ENCODE data around the gene NFE2L2. TPM values are rescaled to one million over a fixed set of nuclear protein-coding genes. Genes with fewer than 3 reads are reported as not detected.

NFE2L2 gene
- total and polyA plus RNA-seq, 9 of the 15 experiments (the other 6 are each of a cell fraction or from before 2014, with no cell fraction given), result 29.3 to 120 (median 59.3) TPM

GRCh38 chr2:177212106-177212890 is 52.2 kb downstream of the NFE2L2 start, which contains the start of gene HNRNPA3 (continued):
- TF ChIP-seq ELK3 (CRISPR knock-in tag; IDR thresholded peaks at IDR 0.05) (no peak), CC2D1A (IDR thresholded peaks at IDR 0.05) (peak; percentile 19; the same call in 1 of the 2 replicates), ZEB2 (IDR thresholded peaks at IDR 0.05) (0 out of 2 replicates have a peak, but pooled peaks have one; percentile 16), NR0B1 (IDR thresholded peaks at IDR 0.05; ENCODE audit: partially characterized antibody) (no peak), ZNF212 (CRISPR knock-in tag; IDR thresholded peaks at IDR 0.05) (no peak; the same call in 1 of the 2 replicates), SMARCC2 (IDR thresholded peaks at IDR 0.05; ENCODE audit: low read depth) (peak; percentile 68; the same call in 1 of the 2 replicates), PRMT5 (CRISPR knock-in tag; IDR thresholded peaks at IDR 0.05) (no peak), ZNF133 (CRISPR knock-in tag; IDR thresholded peaks at IDR 0.05) (no peak), ZNF224 (CRISPR knock-in tag; IDR thresholded peaks at IDR 0.05) (no peak), RFX5 (IDR thresholded peaks at IDR 0.05; ENCODE audit: low read depth, low read length) (peak; percentile 40; the same call in 1 of the 2 replicates), TFAM (CRISPR knock-in tag; conservative IDR thresholded peaks at IDR 0.05) (no peak), GATAD2A (IDR thresholded peaks at IDR 0.05) (no peak), HNRNPK (IDR thresholded peaks at IDR 0.05; ENCODE audit: low read depth, low read length, poor library complexity, severe bottlenecking) (no peak), SETDB1 (IDR thresholded peaks at IDR 0.05; ENCODE audit: low read length) (no peak), CUX1 (CRISPR knock-in tag; IDR thresholded peaks at IDR 0.05) (peak; percentile 41; the same call in 1 of the 2 replicates), ZNF76 (CRISPR knock-in tag; IDR thresholded peaks at IDR 0.05; ENCODE audit: borderline replicate concordance) (peak; percentile 79; the same call in 1 of the 2 replicates), MAFK (IDR thresholded peaks at IDR 0.05; ENCODE audit: low read length) (no peak), GTF2E2 (tag; IDR thresholded peaks at IDR 0.05) (peak; percentile 95; the same call in 1 of the 2 replicates), TAF15 (IDR thresholded peaks at IDR 0.05; ENCODE audit: low read depth, low read length) (no peak), CGGBP1 (CRISPR knock-in tag; IDR thresholded peaks at IDR 0.05) (0 out of 2 replicates have a peak, but pooled peaks have one; percentile 75), SP2 (IDR thresholded peaks at IDR 0.05; ENCODE audit: extremely low read depth, low read depth, low read length, poor library complexity, severe bottlenecking) (no peak)

Data from K562 (cell line).